NCI-H2171 treated with DMSO at 0.1 percent for 48 hours (cell line): ENCODE results near the gene ARMH3.

Experiments used
- DNase-seq: peaks from one replicate; lab custom pipeline; 2025; lab: John Stamatoyannopoulos, UW

The ARMH3 gene

DNA sequence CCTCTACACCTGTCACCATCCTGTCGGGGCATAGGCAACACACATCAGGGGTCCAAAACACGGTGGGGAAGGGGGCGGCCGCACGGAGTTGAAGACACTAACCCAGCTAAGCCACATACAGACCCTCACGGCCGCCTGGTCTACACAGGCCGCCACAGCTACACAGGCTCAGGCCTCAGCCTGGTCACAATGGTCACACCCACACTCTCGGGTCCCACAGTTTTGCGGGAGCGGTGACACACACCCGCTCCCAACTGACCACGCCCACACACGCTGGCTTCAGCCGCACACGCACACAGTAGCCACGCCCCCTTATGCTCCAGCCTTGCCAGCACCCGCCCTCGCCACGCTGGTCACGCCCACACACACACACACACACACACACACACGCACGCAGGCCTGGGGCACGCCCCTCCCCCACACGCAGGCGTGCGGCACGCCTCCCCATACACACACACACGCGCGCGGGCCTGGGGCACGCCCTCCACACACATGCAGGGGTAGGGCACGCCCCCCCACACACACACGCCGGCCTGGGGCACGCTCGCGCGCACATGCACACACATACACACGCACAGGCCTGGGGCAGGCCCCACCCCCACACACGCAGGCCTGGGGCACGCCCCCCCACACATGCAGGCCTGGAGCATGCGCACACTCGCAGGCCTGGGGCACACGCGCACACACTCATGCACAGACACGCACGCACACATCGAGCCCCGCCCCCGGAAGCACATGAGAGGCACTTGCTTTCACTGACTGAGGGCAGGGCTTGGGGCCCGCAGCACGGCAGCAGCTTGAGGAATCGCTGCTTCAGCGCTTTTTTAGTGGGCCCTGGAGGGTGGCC is 225.4 kb downstream of the ARMH3 start:
- DNase-seq: peak; percentile 78

- DNase-seq: peak; percentile 55
Measured at GRCh38 chr10:101829561-101830315, 226.2 kb downstream of the ARMH3 start.

GRCh38 chr10:101828766-101829551 is 227.0 kb downstream of the ARMH3 start:
- DNase-seq: no peak

DNA sequence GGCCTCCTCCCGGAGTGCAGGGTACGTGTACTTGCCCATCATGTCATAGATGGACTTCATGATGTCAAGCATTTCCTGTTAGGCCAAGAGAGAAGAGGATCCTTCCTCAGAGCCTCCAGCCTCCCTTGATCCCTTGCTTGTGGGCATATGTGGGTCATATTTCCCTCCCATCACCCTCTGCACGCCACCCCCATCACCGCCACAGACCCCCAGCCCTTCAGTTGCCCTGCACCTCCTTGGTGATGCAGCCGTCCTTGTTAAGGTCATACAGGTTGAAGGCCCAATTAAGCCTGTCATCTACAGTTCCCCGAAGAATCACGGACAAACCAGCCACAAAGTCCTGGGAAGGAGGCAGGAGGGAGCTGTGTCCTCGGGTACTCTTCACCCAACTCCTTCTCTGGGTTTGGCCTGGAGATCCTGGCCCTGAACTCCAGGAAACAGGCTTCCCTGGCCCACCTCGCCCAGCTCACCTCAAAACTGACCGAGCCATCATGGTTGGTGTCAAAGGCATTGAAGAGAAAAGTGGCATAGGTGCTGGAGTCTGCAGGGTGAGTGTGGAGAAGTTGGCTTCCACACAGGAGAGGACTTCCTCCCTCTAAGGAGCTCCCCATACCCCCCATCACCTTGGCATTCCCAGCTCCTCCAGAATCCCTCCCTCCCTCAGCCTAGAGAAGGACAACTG is 227.9 kb downstream of the ARMH3 start:
- DNase-seq: no peak

DNA sequence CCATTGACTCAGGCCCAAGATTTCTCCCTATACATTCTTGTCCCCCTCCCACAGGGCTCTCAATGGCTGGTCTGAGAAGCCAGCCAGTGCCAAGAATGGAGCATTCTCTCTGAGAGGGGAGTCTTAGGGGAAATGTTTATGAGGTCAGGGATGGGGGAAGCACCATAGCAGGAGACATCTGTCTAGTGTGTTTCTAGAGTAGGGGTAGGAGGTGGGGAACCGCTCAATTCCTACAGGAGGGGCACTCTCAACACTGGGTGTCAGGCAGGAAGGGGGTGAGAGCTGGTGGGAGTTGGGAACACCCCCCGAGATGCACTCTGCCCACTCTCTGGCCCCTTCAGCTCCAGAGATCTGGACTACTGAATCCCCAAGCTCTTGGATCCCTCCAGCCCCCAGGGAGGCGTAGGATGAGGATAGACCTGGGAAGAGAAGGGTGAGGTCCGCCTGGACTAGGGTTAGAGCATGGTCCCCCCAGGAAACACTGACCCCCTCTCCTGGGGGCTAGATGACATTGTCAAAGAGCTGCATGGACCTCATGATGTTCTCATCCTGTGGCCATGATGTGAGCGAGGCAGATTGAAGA is 229.0 kb downstream of the ARMH3 start:
- no peak for DNase-seq

- no peak for DNase-seq
Measured at GRCh38 chr10:101824736-101825135, 231.2 kb downstream of the ARMH3 start.

GRCh38 chr10:101818872-101819633 is 236.9 kb downstream of the ARMH3 start:
- DNase-seq: no peak

- peak; percentile 98 for DNase-seq
Measured at GRCh38 chr10:101818119-101818871, 237.7 kb downstream of the ARMH3 start, which contains the start of gene OGA. TSS of gene OGA (minus strand) at chr10:101818444. CDS start at chr10:101818022, 422 bp downstream.

- peak; percentile 45 for DNase-seq
Measured at GRCh38 chr10:101817337-101818118, 238.4 kb downstream of the ARMH3 start.

- no peak for DNase-seq
Measured at GRCh38 chr10:101816913-101817336, 239.0 kb downstream of the ARMH3 start.

GRCh38 chr10:101816376-101816775 is 239.6 kb downstream of the ARMH3 start:
- DNase-seq: no peak

- DNase-seq: no peak
Measured at GRCh38 chr10:101814466-101815071, 241.4 kb downstream of the ARMH3 start.

- no peak for DNase-seq
Measured at GRCh38 chr10:101812606-101813005, 243.4 kb downstream of the ARMH3 start.

GRCh38 chr10:101807158-101807557 is 248.8 kb downstream of the ARMH3 start:
- DNase-seq: no peak

DNA sequence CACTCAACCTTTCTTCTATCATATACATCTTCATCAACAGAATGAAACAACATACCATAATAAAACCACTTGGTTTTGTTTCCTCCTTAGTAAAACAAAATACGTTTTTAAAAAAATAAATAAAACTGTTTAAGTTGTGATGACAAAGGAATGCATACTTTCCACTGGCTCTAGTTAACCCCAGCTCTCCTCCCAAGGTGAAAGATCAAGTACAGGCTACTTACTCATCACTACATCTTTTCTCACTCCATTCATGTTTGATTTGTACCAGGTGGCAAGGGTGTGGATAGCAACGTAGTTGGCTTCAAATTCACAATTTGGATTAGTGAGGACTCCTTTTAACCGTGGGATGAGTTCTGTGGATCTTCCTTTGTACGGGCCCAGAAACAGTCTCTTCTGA is 252.5 kb downstream of the ARMH3 start:
- no peak for DNase-seq

GRCh38 chr10:101797403-101798059 is 258.4 kb downstream of the ARMH3 start:
- DNase-seq: no peak
